ENCODE measurements around the gene NUP214. TPM values are rescaled to one million over a fixed set of nuclear protein-coding genes. Genes with fewer than 3 reads are reported as not detected.

The NUP214 gene
- total and polyA plus RNA-seq, 4 donors, result 23.5 to 60.7 (median 37.8) TPM

DNA sequence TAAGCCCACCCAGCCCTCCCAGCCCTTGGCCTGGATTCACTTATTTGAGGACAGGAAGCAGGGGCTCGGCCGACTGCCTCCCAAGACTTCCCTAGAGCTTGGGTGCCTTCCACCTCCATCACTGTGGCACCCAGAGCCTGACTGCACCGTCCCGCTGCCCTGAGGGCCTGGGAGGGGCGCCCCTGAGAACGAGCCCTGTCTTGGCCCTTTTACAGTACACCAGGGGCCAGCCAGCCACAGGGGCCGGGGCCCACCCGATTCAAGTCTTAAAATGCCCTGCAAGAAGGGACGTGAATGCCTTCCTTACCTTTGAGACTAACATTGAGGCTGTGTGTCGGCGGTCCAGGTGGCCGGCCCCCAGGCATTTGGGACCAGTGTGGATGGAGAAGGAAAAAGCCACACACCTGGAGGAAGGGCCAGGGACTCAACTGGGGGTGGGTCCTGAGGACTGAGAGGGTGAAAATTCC, 134.1 kb downstream of the NUP214 start:
- Histone ChIP-seq H3K27me3 (ENCODE audit: control insufficient read depth in 3 of 3, insufficient read depth in 3 of 3, low read length in 2 of 3) (no peaks in the 10 kb centered on the region), H3K36me3 (ENCODE audit: control insufficient read depth in 4 of 4, insufficient read depth in 4 of 4, low read length in 4 of 4) (peaks cover 0 to 14% (median 1%) of the 10 kb centered on the region in 4 donors)
- no peak for ATAC-seq (ENCODE audit: insufficient read depth, low FRiP score)

GRCh38 chr9:131259916-131260597, 134.7 kb downstream of the NUP214 start:
- 89 to 91% methylated on average over 20 of the region's 20 CpGs for WGBS, 2 donors
- H3K27me3 ChIP-seq (ENCODE audit: control insufficient read depth in 3 of 3, insufficient read depth in 3 of 3, low read length in 2 of 3), result no peaks in the 10 kb centered on the region
- H3K4me3 ChIP-seq, result no peak overlapping the region
- H3K4me1 ChIP-seq (ENCODE audit: control insufficient read depth in 5 of 5, insufficient read depth in 5 of 5, low read length in 5 of 5), result peaks cover 0 to 12% (median 5%) of the 10 kb centered on the region in 5 donors
- ATAC-seq (ENCODE audit: insufficient read depth, low FRiP score), result no peak
- DNase-seq, result no peak
- H3K9ac ChIP-seq (ENCODE audit: insufficient read depth in 1 of 2, low read length in 2 of 2), result no peak overlapping the region
- no peak overlapping the region for H3K27ac ChIP-seq (ENCODE audit: low read depth in 1 of 2, low read length in 1 of 2)
- H3K36me3 ChIP-seq (ENCODE audit: control insufficient read depth in 4 of 4, insufficient read depth in 4 of 4, low read length in 4 of 4), result peaks cover 0 to 14% (median 1%) of the 10 kb centered on the region in 4 donors
- no peak for TF ChIP-seq CTCF (IDR thresholded peaks at IDR 0.05; ENCODE audit: control extremely low read depth, extremely low read depth)
- no peaks in the 10 kb centered on the region for H3K9me3 ChIP-seq (ENCODE audit: control insufficient read depth in 4 of 4, insufficient read depth in 3 of 4, low read length in 3 of 4)

More for the DNA sequence above, 134.1 kb downstream of the NUP214 start:
- peaks cover 0 to 12% (median 5%) of the 10 kb centered on the region in 5 donors for H3K4me1 ChIP-seq (ENCODE audit: control insufficient read depth in 5 of 5, insufficient read depth in 5 of 5, low read length in 5 of 5)
- H3K9me3 ChIP-seq (ENCODE audit: control insufficient read depth in 4 of 4, insufficient read depth in 3 of 4, low read length in 3 of 4), result no peaks in the 10 kb centered on the region
- DNase-seq, result no peak
- TF ChIP-seq CTCF (IDR thresholded peaks at IDR 0.05; ENCODE audit: control extremely low read depth, extremely low read depth), result no peak
- H3K9ac ChIP-seq (ENCODE audit: insufficient read depth in 1 of 2, low read length in 2 of 2), result no peak overlapping the region
- H3K27ac ChIP-seq (ENCODE audit: low read depth in 1 of 2, low read length in 1 of 2), result no peak overlapping the region
- no peak overlapping the region for H3K4me3 ChIP-seq
- 90 to 91% methylated on average over 12 of the region's 12 CpGs for WGBS, 2 donors

- 94 to 96% methylated on average over 33 of the region's 33 CpGs for WGBS, 2 donors
- no peak for TF ChIP-seq CTCF (IDR thresholded peaks at IDR 0.05; ENCODE audit: control extremely low read depth, extremely low read depth)
- Histone ChIP-seq H3K4me3 (no peak overlapping the region), H3K27ac (ENCODE audit: low read depth in 1 of 2, low read length in 1 of 2) (no peak overlapping the region), H3K9me3 (ENCODE audit: control insufficient read depth in 4 of 4, insufficient read depth in 3 of 4, low read length in 3 of 4) (no peaks in the 10 kb centered on the region), H3K4me1 (ENCODE audit: control insufficient read depth in 5 of 5, insufficient read depth in 5 of 5, low read length in 5 of 5) (peaks cover 0 to 12% (median 5%) of the 10 kb centered on the region in 5 donors), H3K9ac (ENCODE audit: insufficient read depth in 1 of 2, low read length in 2 of 2) (no peak overlapping the region), H3K27me3 (ENCODE audit: control insufficient read depth in 3 of 3, insufficient read depth in 3 of 3, low read length in 2 of 3) (no peaks in the 10 kb centered on the region), H3K36me3 (ENCODE audit: control insufficient read depth in 4 of 4, insufficient read depth in 4 of 4, low read length in 4 of 4) (peaks cover 0 to 14% (median 1%) of the 10 kb centered on the region in 4 donors)
- DNase-seq, result no peak
- ATAC-seq (ENCODE audit: insufficient read depth, low FRiP score), result no peak
Observed at GRCh38 chr9:131260751-131261452, 135.5 kb downstream of the NUP214 start.

Data from lung (tissue), 12 donors.